HG03097 (cell line): ENCODE measurements around the gene TNS1.

ENCODE experiments used
- ATAC-seq: cut with Tn5 transposase; IDR thresholded peaks from one replicate; pipeline ENCODE4 v1.9.1; 2021; ENCODE audit not compliant: unreplicated experiment, low FRiP score

The TNS1 gene

GRCh38 chr2:217857624-217858506, 144.9 kb downstream of the TNS1 start:
- ATAC-seq: no peak

- ATAC-seq: no peak
These were observed 145.9 kb downstream of the TNS1 start for GRCh38 chr2:217856871-217857270.

- ATAC-seq: no peak
These were observed 146.6 kb downstream of the TNS1 start for GRCh38 chr2:217856159-217856558.

- no peak for ATAC-seq
These were observed 147.9 kb downstream of the TNS1 start for GRCh38 chr2:217854684-217855420.

GRCh38 chr2:217853961-217854360, 148.8 kb downstream of the TNS1 start:
- no peak for ATAC-seq

GRCh38 chr2:217853301-217853881, 149.4 kb downstream of the TNS1 start:
- no peak for ATAC-seq

GRCh38 chr2:217852555-217853211, 150.1 kb downstream of the TNS1 start:
- no peak for ATAC-seq

- ATAC-seq: no peak
These were observed 151.4 kb downstream of the TNS1 start for GRCh38 chr2:217851191-217852020.

GRCh38 chr2:217849154-217849975, 153.4 kb downstream of the TNS1 start:
- no peak for ATAC-seq

GRCh38 chr2:217848351-217848957, 154.3 kb downstream of the TNS1 start:
- ATAC-seq: no peak

GRCh38 chr2:217847552-217848350, 155.0 kb downstream of the TNS1 start:
- no peak for ATAC-seq

- ATAC-seq: no peak
These were observed 155.7 kb downstream of the TNS1 start for GRCh38 chr2:217847115-217847514.

- ATAC-seq: no peak
These were observed 156.5 kb downstream of the TNS1 start for GRCh38 chr2:217846321-217846743.

GRCh38 chr2:217845301-217845700, 157.5 kb downstream of the TNS1 start:
- ATAC-seq: no peak

GRCh38 chr2:217844696-217845095, 158.1 kb downstream of the TNS1 start:
- no peak for ATAC-seq

GRCh38 chr2:217843324-217843723, 159.5 kb downstream of the TNS1 start:
- ATAC-seq: no peak

GRCh38 chr2:217842017-217842416, 160.8 kb downstream of the TNS1 start:
- no peak for ATAC-seq

GRCh38 chr2:217840522-217840921, 162.3 kb downstream of the TNS1 start:
- ATAC-seq: no peak
